NCI-H2029 treated with DMSO at 0.1 percent for 48 hours (cell line): ENCODE results near the gene STAB1.

Source experiments
- DNase-seq: peaks from one replicate; lab custom pipeline; 2025; lab: John Stamatoyannopoulos, UW

STAB1 gene

GRCh38 chr3:52494886-52495495 lies at the start of gene STAB1:
Gene STAB1 (plus strand): TSS chr3:52495338. CDS start chr3:52495414, 76 bp downstream.
- DNase-seq = no peak

GRCh38 chr3:52446042-52446441 lies 49.1 kb upstream of the STAB1 start:
- no peak for DNase-seq

- no peak for DNase-seq
Observed at GRCh38 chr3:52446631-52447511, 48.3 kb upstream of the STAB1 start.

GRCh38 chr3:52447512-52448355 lies 47.4 kb upstream of the STAB1 start:
- no peak for DNase-seq

GRCh38 chr3:52450489-52451236 lies 44.5 kb upstream of the STAB1 start:
- DNase-seq = no peak

- DNase-seq = no peak
Observed at GRCh38 chr3:52451237-52452083, 43.7 kb upstream of the STAB1 start.

GRCh38 chr3:52452126-52452525 lies 43.0 kb upstream of the STAB1 start:
- no peak for DNase-seq

- no peak for DNase-seq
Observed at GRCh38 chr3:52452570-52453221, 42.4 kb upstream of the STAB1 start.

- DNase-seq = no peak
Observed at GRCh38 chr3:52453496-52454249, 41.5 kb upstream of the STAB1 start, which contains the start of gene TNNC1. Gene TNNC1 (minus strand): TSS chr3:52454041. CDS start chr3:52454015, 26 bp downstream.

- no peak for DNase-seq
Observed at GRCh38 chr3:52454250-52454937, 40.7 kb upstream of the STAB1 start.

- DNase-seq = no peak
Observed at GRCh38 chr3:52454938-52455282, 40.2 kb upstream of the STAB1 start.

GRCh38 chr3:52455283-52456168 lies 39.6 kb upstream of the STAB1 start, which contains the start of gene NISCH:
Gene NISCH (plus strand): TSS chr3:52455604. CDS start chr3:52455642, 38 bp downstream.
- no peak for DNase-seq

GRCh38 chr3:52456169-52456799 lies 38.9 kb upstream of the STAB1 start:
- no peak for DNase-seq

- no peak for DNase-seq
Observed at GRCh38 chr3:52456800-52457183, 38.3 kb upstream of the STAB1 start.

GRCh38 chr3:52458031-52458760 lies 36.9 kb upstream of the STAB1 start:
- no peak for DNase-seq

GRCh38 chr3:52458770-52459545 lies 36.2 kb upstream of the STAB1 start:
- no peak for DNase-seq
